Heart right ventricle (tissue), 16 donors: ENCODE results near the gene CAPN5. TPM values are rescaled to one million over a fixed set of nuclear protein-coding genes. Genes with fewer than 3 reads are reported as not detected.

ENCODE experiments used
- ATAC-seq, 8 donors: fragments of 200-7000 bp; cut with Tn5 transposase; one replicate each; pipeline ENCODE4 v1.9.1; 2020; ENCODE audit warnings: mild to moderate bottlenecking in 8 of 8, moderate library complexity in 8 of 8, moderate number of reproducible peaks in 1 of 8
- DNase-seq, 2 donors: peaks; one replicate each; pipeline ENCODE4 v3.0.0-alpha.2; 2020
- H3K27ac ChIP-seq, 10 donors: fragments of 200-600 bp; sonication (generic) in 2 of 10; one replicate each; pipeline versions ENCODE4 v1.5.0 to v1.8.0; 2020 to 2022; ENCODE audit warnings: mild to moderate bottlenecking in 3 of 10
- H3K27me3 ChIP-seq, 7 donors: fragments of 200-600 bp; one replicate each; pipeline ENCODE4 v1.8.0; 2021 to 2022; ENCODE audit warnings: mild to moderate bottlenecking in 2 of 7
- H3K36me3 ChIP-seq, 9 donors: fragments of 200-600 bp; sonication (generic) in 1 of 9; one replicate each; pipeline versions ENCODE4 v1.5.0 to v1.8.0; 2020 to 2022; ENCODE audit warnings: mild to moderate bottlenecking in 2 of 9
- H3K4me1 ChIP-seq, 9 donors: fragments of 200-600 bp; sonication (generic) in 1 of 9; one replicate each; pipeline versions ENCODE4 v1.5.0 to v1.8.0; 2020 to 2022; ENCODE audit warnings: mild to moderate bottlenecking in 4 of 9
- H3K4me3 ChIP-seq, 10 donors: fragments of 200-600 bp; sonication (generic) in 2 of 10; one replicate each; pipeline versions ENCODE4 v1.5.0 to v1.8.0; 2020 to 2022; ENCODE audit warnings: mild to moderate bottlenecking in 7 of 10, moderate library complexity in 2 of 10
- H3K9me3 ChIP-seq, 11 donors: fragments of 200-600 bp in 10 of 11; sonication (generic) in 2 of 11; one replicate each; pipeline versions ENCODE4 v1.5.0 to v1.8.0; 2013 to 2022; ENCODE audit warnings: mild to moderate bottlenecking in 2 of 11, control low read depth in 1 of 11, moderate library complexity in 1 of 11
- CTCF ChIP-seq, 9 donors: fragments of 200-600 bp; sonication (generic) in 2 of 9; IDR thresholded peaks; one replicate each; pipeline versions ENCODE4 v1.5.0 to v1.8.0; 2021 to 2022; ENCODE audit warnings: antibody characterized with exemption in 9 of 9, mild to moderate bottlenecking in 5 of 9, moderate library complexity in 1 of 9
- WGBS, 2 donors: extraction: QIAGEN DNeasy Blood & Tissue Kit; methylation state at CpG; one replicate each; pipeline ENCODE4 v1.1.7; 2013; ENCODE audit warnings: inconsistent platforms in 1 of 2; 5-methylcytosine and 5-hydroxymethylcytosine counted together
- intact Hi-C, 10 donors: fragments of 100-400 bp; cut with DNase I; formaldehyde crosslinking; loops; one replicate each; pipeline versions ENCODE4 v1.11.1 to v1.14.2; 2022
- polyA plus RNA-seq, 2 donors: library from polyadenylated mRNA; stranded (reverse); fragments of 200-250 nt; gene quantifications; one replicate each; pipeline ENCODE4 v1.2.3, GENCODE V29; 2013
- total RNA-seq, 10 donors: library from RNA; stranded (reverse); fragmentation: NEBNext Ultra II Directional in 3 of 10; extraction: Animal tissue kit (Norgen Biotek cat#: 25700) in 3 of 10; gene quantifications; one replicate each; pipeline versions ENCODE4 v1.2.1 to v1.2.4, GENCODE V29; 2021 to 2023
- donor health status: Arrhythmogenic right ventricular cardiomyopathy.
- donor health status: ischemic (EF 13 %, LVEDD 7.1; RV severe dilation, severe dysfunction).
- donor health status: healthy with polysubstance abuse.
- donor health status: DM: no; HTN: yes; CAD: no.
- donor health status: DM: no; HTN: no; CAD: no.
- donor health status: ischemic (EF 25% LVEDD 6.9; RV normal size, moderate dysfunction).
- donor health status: ischemic (EF 25% LVEDD 5.7; RV mildly dilated, moderate dysfunction).
- donor health status: healthy.
- donor health status: DM: yes; HTN: yes; CAD: no.
- donor health status: Ischemic cardiomyopathy.
- donor health status: ischemic (EF 35%, LVEDD 5.7; RV mildly dilated, moderate dysfunction).
- donor health status: nonischemic (EF 11% LVEDD 7.7; RV severe dilation, severe dysfunction).
- donor health status: DM: yes; HTN: yes; CAD: no.
- donor health status: PGD.
- donor health status: ischemic (EF 29% LVEDD 5.4; RV normal size, mild dysfunction).
- donor health status: nonischemic (EF 23%, LVEDD 6.1; RV moderate dilation, normal function).

Gene CAPN5
- total and polyA plus RNA-seq, 12 donors = 1.8 to 3.6 (median 2.6) TPM

- H3K27me3 ChIP-seq = no peaks in the 10 kb centered on the region
- intact Hi-C loops = no loop called here
- H3K4me1 ChIP-seq = peaks cover 0 to 22% (median 0%) of the 10 kb centered on the region in 9 donors
- H3K9me3 ChIP-seq = no peaks in the 10 kb centered on the region
- no peak overlapping the region for H3K27ac ChIP-seq
- no peak for TF ChIP-seq CTCF (IDR thresholded peaks at IDR 0.05)
- no peaks in the 10 kb centered on the region for H3K36me3 ChIP-seq
- WGBS, 2 donors = 63 to 64% methylated on average over 16 of the region's 16 CpGs
- ATAC-seq (peak in 2 of 8 donors; percentile 11 to 24), DNase-seq (no peak)
- H3K4me3 ChIP-seq = no peak overlapping the region
Observed at GRCh38 chr11:77172666-77172982, 105.9 kb downstream of the CAPN5 start.

- Histone ChIP-seq H3K27ac (peak overlapping the region in 1 of 10 donors; percentile 26), H3K9me3 (no peaks in the 10 kb centered on the region), H3K36me3 (peaks cover 0 to 2% (median 0%) of the 10 kb centered on the region in 9 donors), H3K4me3 (no peak overlapping the region), H3K4me1 (peaks cover 0 to 22% (median 0%) of the 10 kb centered on the region in 9 donors), H3K27me3 (no peaks in the 10 kb centered on the region)
- WGBS, 2 donors = 59 to 61% methylated on average over 10 of the region's 10 CpGs
- DNase-seq (peak in 1 of 2 donors; percentile 23), ATAC-seq (peak in 4 of 8 donors; percentile 10 to 29 (median 17))
- TF ChIP-seq CTCF (IDR thresholded peaks at IDR 0.05) = no peak
- intact Hi-C loops = no loop called here
Observed at GRCh38 chr11:77173494-77173893, 106.7 kb downstream of the CAPN5 start.

GRCh38 chr11:77174559-77174958, 107.8 kb downstream of the CAPN5 start:
- intact Hi-C loops = no loop called here
- no peak for ATAC-seq
- Histone ChIP-seq H3K9me3 (no peaks in the 10 kb centered on the region), H3K4me1 (peaks cover 0 to 22% (median 0%) of the 10 kb centered on the region in 9 donors), H3K4me3 (no peak overlapping the region), H3K36me3 (peaks cover 0 to 10% (median 0%) of the 10 kb centered on the region in 9 donors), H3K27me3 (no peaks in the 10 kb centered on the region), H3K27ac (no peak overlapping the region)
- DNase-seq = peak in 1 of 2 donors; percentile 7
- 92 to 94% methylated on average over 16 of the region's 16 CpGs for WGBS, 2 donors
- no peak for TF ChIP-seq CTCF (IDR thresholded peaks at IDR 0.05)

DNA sequence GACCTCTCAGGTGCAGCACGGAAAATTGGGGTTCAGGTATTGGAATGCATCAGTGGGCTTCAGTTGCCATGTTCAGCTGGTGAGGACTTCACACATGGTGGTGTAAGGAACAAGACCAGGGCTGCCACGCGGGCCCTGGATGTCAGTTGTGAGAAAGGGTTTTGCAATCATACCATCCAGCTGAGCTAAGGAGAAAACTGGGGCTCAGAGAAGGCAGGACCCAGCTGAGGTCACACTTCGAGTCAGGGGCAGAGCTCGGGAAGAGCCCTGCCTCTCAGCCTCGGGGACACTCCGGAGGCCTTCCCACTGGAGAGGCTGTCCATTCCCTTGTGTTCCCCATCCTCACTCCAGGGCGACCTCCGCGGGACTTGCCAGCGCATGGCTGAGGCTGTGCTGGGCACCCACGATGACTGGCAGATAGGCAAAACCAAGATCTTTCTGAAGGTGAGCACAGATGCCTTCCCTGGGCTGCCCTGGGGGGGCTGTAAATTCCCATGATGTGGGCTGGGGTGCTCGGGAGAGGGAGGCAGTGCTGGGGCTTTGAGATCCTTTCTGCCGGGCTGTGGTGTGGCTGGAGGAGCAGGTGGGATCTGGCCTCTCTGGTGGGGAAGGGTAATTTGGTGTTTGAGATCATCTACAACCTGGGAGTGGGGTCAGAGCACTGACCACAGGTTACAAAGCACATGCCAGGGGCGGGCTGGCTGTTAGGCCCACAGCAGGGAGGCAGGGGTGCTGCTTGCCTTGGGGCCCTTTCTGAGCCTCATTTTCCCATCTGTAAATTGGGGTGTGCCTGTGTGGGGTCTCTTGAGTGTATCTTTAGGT, 108.5 kb downstream of the CAPN5 start:
- Histone ChIP-seq H3K27ac (peak overlapping the region in 3 of 10 donors; percentile 4 to 83 (median 22)), H3K9me3 (no peaks in the 10 kb centered on the region), H3K4me1 (peaks cover 0 to 22% (median 0%) of the 10 kb centered on the region in 9 donors), H3K36me3 (peaks cover 0 to 10% (median 0%) of the 10 kb centered on the region in 9 donors), H3K27me3 (no peaks in the 10 kb centered on the region), H3K4me3 (peak overlapping the region in 3 of 10 donors; percentile 4 to 49 (median 17))
- ATAC-seq = peak in 5 of 8 donors; percentile 36 to 54 (median 43)
- WGBS, 2 donors = 81 to 87% methylated on average over 15 of the region's 15 CpGs
- no peak for TF ChIP-seq CTCF (IDR thresholded peaks at IDR 0.05)
- no peak for DNase-seq
- intact Hi-C loops = no loop called here

Other genes with a start within 250 kb of the CAPN5 start
- 10 to 100 TPM in 5 of 10 donors, 1 to 10 TPM in 5; 8.9 to 14.8 (median 10.6) TPM for gene ACER3, start 206.1 kb upstream of the CAPN5 start, total RNA-seq
- gene ACER3, start 206.1 kb upstream of the CAPN5 start, polyA plus RNA-seq = 1 to 10 TPM; 2.9 to 4.2 TPM
- gene B3GNT6, start 32.6 kb upstream of the CAPN5 start, total RNA-seq = not detected
- gene B3GNT6, start 32.6 kb upstream of the CAPN5 start, polyA plus RNA-seq = not detected
- gene OMP, start 35.9 kb downstream of the CAPN5 start, total RNA-seq = under 1 TPM in 1 of 10 donors, not detected in 9; 0.58 TPM
- gene OMP, start 35.9 kb downstream of the CAPN5 start, polyA plus RNA-seq = not detected
- 1 to 10 TPM in 9 of 10 donors, under 1 TPM in 1; 1.00 to 6.8 (median 2.8) TPM for gene MYO7A, start 61.3 kb downstream of the CAPN5 start, total RNA-seq
- 1 to 10 TPM in 1 of 2 donors, under 1 TPM in 1; 0.91 to 5.0 TPM for gene MYO7A, start 61.3 kb downstream of the CAPN5 start, polyA plus RNA-seq
- not detected for gene GDPD4, start 234.7 kb downstream of the CAPN5 start, total RNA-seq
- not detected for gene GDPD4, start 234.7 kb downstream of the CAPN5 start, polyA plus RNA-seq